HG03378 (cell line): Measurements from ENCODE around the gene RS1.

Experiments used
- ATAC-seq: cut with Tn5 transposase; IDR thresholded peaks from one replicate; pipeline ENCODE4 v1.9.1; 2021; ENCODE audit warnings: mild to moderate bottlenecking, moderate library complexity; ENCODE audit not compliant: unreplicated experiment

The RS1 gene

GRCh38 chrX:18672008-18672407, at the start of gene RS1:
Gene RS1, minus strand, starts transcription at chrX:18672108. Its CDS starts 40 bp downstream, at chrX:18672068.
- ATAC-seq, result no peak

GRCh38 chrX:18719852-18720251, 47.9 kb upstream of the RS1 start:
- ATAC-seq, result no peak

- ATAC-seq, result no peak
Measured at GRCh38 chrX:18714910-18715309, 43.0 kb upstream of the RS1 start.

GRCh38 chrX:18709833-18710232, 37.9 kb upstream of the RS1 start:
- ATAC-seq, result no peak

GRCh38 chrX:18707426-18708049, 35.6 kb upstream of the RS1 start, which contains the start of gene PPEF1:
Gene PPEF1, plus strand, starts transcription at chrX:18707645. Its CDS starts 136 bp downstream, at chrX:18707781.
- no peak for ATAC-seq

GRCh38 chrX:18702362-18703195, 30.7 kb upstream of the RS1 start:
- no peak for ATAC-seq

GRCh38 chrX:18701621-18702361, 29.9 kb upstream of the RS1 start:
- ATAC-seq, result no peak

- no peak for ATAC-seq
Measured at GRCh38 chrX:18698737-18699650, 27.1 kb upstream of the RS1 start.

- ATAC-seq, result no peak
Measured at GRCh38 chrX:18696653-18697052, 24.7 kb upstream of the RS1 start.

- no peak for ATAC-seq
Measured at GRCh38 chrX:18692541-18692940, 20.6 kb upstream of the RS1 start.

GRCh38 chrX:18691431-18691830, 19.5 kb upstream of the RS1 start:
- no peak for ATAC-seq

GRCh38 chrX:18687856-18688495, 16.1 kb upstream of the RS1 start:
- no peak for ATAC-seq

GRCh38 chrX:18682979-18683387, 11.1 kb upstream of the RS1 start:
- no peak for ATAC-seq

- ATAC-seq, result no peak
Measured at GRCh38 chrX:18681996-18682395, 10.1 kb upstream of the RS1 start.

GRCh38 chrX:18677161-18677869, 5.4 kb upstream of the RS1 start:
- no peak for ATAC-seq

- no peak for ATAC-seq
Measured at GRCh38 chrX:18676470-18676869, 4.6 kb upstream of the RS1 start.

- no peak for ATAC-seq
Measured at GRCh38 chrX:18676050-18676449, 4.1 kb upstream of the RS1 start.

GRCh38 chrX:18674788-18675735, 3.2 kb upstream of the RS1 start:
- ATAC-seq, result peak; percentile 88
